ENCODE results near the gene SAMD11. TPM values are rescaled to one million over a fixed set of nuclear protein-coding genes. Genes with fewer than 3 reads are reported as not detected.
"Not testable (repeated sequence)": the region's sequence is repeated elsewhere in the genome, so short reads cannot be mapped to it uniquely, and the experiment has no call there.

Gene SAMD11
- total RNA-seq, 1 donor from 2014 or later = 1.5 TPM

- DNase-seq = peak; percentile 83
- intact Hi-C loops (cut with DNase I) = no loop called here
- peak; percentile 58 for ATAC-seq (ENCODE audit: poor library complexity)
Measured at GRCh38 chr1:966704-967300, 43.1 kb downstream of the SAMD11 start.

- intact Hi-C loops (cut with DNase I) = no loop called here
- no peak for DNase-seq
- ATAC-seq (ENCODE audit: poor library complexity) = no peak
Measured at GRCh38 chr1:967466-968343, 44.0 kb downstream of the SAMD11 start.

GRCh38 chr1:969260-969855 lies 45.6 kb downstream of the SAMD11 start:
- ATAC-seq (ENCODE audit: poor library complexity) = no peak
- no peak for DNase-seq
- intact Hi-C loops (cut with DNase I) = no loop called here

- DNase-seq (no peak), ATAC-seq (ENCODE audit: poor library complexity) (no peak)
- intact Hi-C loops (cut with DNase I) = no loop called here
Measured at GRCh38 chr1:970242-970972, 46.7 kb downstream of the SAMD11 start.

- intact Hi-C loops (cut with DNase I) = no loop called here
- DNase-seq = no peak
- no peak for ATAC-seq (ENCODE audit: poor library complexity)
Measured at GRCh38 chr1:970973-971730, 47.4 kb downstream of the SAMD11 start.

- DNase-seq = no peak
- intact Hi-C loops (cut with DNase I) = no loop called here
- ATAC-seq (ENCODE audit: poor library complexity) = no peak
Measured at GRCh38 chr1:971751-972506, 48.2 kb downstream of the SAMD11 start.

GRCh38 chr1:972726-973458 lies 49.2 kb downstream of the SAMD11 start:
- intact Hi-C loops (cut with DNase I) = no loop called here
- ATAC-seq (ENCODE audit: poor library complexity) (peak; percentile 11), DNase-seq (no peak)

GRCh38 chr1:973459-974292 lies 50.0 kb downstream of the SAMD11 start:
- intact Hi-C loops (cut with DNase I) = no loop called here
- no peak for DNase-seq
- peak; percentile 15 for ATAC-seq (ENCODE audit: poor library complexity)

GRCh38 chr1:974293-974640 lies 50.5 kb downstream of the SAMD11 start:
- ATAC-seq (ENCODE audit: poor library complexity) (peak; percentile 0), DNase-seq (no peak)
- intact Hi-C loops (cut with DNase I) = no loop called here

- ATAC-seq (ENCODE audit: poor library complexity) = no peak
- intact Hi-C loops (cut with DNase I) = no loop called here
Measured at GRCh38 chr1:974687-975328, 51.1 kb downstream of the SAMD11 start.

GRCh38 chr1:975365-975764 lies 51.6 kb downstream of the SAMD11 start:
- DNase-seq (no peak), ATAC-seq (ENCODE audit: poor library complexity) (no peak)
- intact Hi-C loops (cut with DNase I) = no loop called here

More at GRCh38 chr1:974687-975328, 51.1 kb downstream of the SAMD11 start:
- DNase-seq = no peak

GRCh38 chr1:975896-976683 lies 52.4 kb downstream of the SAMD11 start:
- ATAC-seq (ENCODE audit: poor library complexity) (peak; percentile 0), DNase-seq (peak; percentile 67)
- intact Hi-C loops (cut with DNase I) = no loop called here

- DNase-seq = peak; percentile 65
- intact Hi-C loops (cut with DNase I); ATAC-seq (ENCODE audit: poor library complexity): not testable (repeated sequence)
Measured at GRCh38 chr1:976791-977190, 53.1 kb downstream of the SAMD11 start.

- ATAC-seq (ENCODE audit: poor library complexity) (peak; percentile 1), DNase-seq (peak; percentile 74)
- intact Hi-C loops (cut with DNase I) = no loop called here
Measured at GRCh38 chr1:978069-978834, 54.5 kb downstream of the SAMD11 start.

All from Right ventricle myocardium superior (tissue), 1 donor.